Measurements from ENCODE around the gene CNTN4.
"Not testable (repeated sequence)": the region's sequence is repeated elsewhere in the genome, so short reads cannot be mapped to it uniquely, and the experiment has no call there.

CNTN4 gene

GRCh38 chr3:2516762-2517441 lies 418.2 kb downstream of the CNTN4 start:
- DNase-seq (ENCODE audit: low spot score) = no peak

DNA sequence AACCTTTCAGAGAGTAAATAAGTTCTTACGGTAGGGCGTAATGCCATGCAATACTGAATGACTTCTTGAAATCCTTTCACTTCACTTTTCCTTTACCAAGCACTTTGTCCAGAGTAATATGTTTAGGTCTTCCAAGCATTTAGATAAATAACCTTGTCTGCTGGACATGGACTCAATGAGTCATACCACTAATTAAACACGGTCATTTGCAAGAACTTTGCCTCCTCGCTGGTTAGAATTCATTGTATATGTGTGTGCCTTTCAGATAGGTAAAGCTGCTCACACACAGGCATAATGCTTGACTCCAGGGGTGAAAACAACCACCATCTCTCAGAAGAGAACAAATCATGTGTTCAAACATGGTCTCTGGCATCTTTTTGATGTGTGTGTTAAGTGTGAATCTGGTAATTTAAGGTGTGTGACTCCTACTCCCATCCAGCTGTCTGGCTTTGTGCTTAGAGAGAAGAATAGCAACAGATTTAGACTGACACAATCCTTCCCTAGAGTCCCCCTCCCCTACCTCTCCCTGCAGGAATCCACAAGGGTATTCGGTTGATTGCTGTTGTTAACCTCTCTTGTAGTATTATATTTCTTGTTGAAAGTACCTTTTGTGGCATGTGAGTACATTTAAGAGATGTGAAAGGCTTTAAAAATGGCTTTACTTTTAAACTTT lies 419.0 kb downstream of the CNTN4 start:
- DNase-seq (ENCODE audit: low spot score) = no peak

- no peak for DNase-seq (ENCODE audit: low spot score)
Observed at GRCh38 chr3:2523281-2523836, 424.7 kb downstream of the CNTN4 start.

DNA sequence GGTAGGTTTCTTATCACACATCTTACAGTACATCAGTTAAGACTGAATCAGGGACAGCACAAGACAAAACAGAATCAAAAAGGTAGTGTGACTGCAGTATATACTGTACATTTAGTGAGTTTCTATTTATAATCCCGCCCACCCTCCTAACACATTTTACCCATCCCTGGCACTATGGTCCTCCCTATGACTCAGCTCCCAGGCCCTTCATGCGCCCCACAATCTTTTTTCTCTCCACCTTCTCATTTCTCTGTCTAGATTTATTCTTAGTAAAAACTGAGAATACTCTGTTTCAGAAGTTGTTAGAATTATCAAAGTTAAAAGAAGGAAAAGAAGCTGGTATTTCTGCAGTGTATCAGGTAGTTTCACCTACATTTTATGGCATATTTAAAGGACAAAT lies 427.3 kb downstream of the CNTN4 start:
- no peak for DNase-seq (ENCODE audit: low spot score)

DNA sequence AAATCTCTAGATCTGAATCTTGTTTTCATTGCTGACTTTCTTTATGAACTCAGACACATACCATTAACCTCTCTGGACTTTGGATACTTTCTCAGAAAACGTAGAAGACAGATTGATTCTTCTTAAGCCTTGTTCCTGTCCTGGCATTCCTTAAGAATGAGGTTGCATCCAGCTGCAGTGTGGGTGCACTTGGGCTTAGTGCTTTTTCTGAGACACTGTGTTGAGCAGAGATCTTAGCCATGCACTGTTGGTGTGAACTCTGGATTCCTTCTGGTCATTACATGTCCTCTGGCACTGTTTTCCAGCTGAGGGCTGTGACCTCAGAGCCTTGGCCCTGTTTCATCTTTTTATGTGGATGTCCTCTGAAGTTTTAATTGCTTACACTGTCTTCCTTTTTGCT lies 428.3 kb downstream of the CNTN4 start:
- no peak for DNase-seq (ENCODE audit: low spot score)

DNA sequence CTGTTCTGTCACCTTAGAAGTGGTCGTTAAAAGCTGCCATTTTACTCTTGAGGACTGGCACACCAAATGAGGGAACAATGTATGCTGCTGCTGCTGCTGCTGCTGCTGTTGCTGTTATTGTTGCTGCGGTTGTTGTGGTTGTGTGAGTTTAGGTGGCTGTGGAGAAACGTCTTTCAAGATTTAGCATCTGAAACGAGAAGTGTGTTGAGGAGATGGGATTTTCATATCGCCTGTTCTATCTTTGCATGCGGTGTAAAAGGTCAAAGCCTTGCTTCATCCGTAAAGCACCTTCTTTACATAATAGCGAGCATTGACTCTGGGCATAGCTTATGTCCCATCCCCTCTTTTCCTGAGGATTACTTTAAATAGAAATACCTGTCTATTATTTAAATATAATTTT lies 428.7 kb downstream of the CNTN4 start:
- DNase-seq (ENCODE audit: low spot score) = not testable (repeated sequence)

DNA sequence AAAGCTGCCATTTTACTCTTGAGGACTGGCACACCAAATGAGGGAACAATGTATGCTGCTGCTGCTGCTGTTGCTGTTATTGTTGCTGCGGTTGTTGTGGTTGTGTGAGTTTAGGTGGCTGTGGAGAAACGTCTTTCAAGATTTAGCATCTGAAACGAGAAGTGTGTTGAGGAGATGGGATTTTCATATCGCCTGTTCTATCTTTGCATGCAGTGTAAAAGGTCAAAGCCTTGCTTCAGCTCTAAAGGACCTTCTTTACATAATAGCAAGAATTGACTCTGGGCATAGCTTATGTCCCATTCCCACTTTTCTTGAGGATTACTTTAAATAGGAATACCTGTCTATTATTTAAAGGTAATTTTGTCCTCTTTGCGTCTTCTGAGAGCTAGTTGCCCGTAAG lies 436.1 kb downstream of the CNTN4 start:
- DNase-seq (ENCODE audit: low spot score) = not testable (repeated sequence)

GRCh38 chr3:2535206-2535605 lies 436.5 kb downstream of the CNTN4 start:
- DNase-seq (ENCODE audit: low spot score) = no peak

DNA sequence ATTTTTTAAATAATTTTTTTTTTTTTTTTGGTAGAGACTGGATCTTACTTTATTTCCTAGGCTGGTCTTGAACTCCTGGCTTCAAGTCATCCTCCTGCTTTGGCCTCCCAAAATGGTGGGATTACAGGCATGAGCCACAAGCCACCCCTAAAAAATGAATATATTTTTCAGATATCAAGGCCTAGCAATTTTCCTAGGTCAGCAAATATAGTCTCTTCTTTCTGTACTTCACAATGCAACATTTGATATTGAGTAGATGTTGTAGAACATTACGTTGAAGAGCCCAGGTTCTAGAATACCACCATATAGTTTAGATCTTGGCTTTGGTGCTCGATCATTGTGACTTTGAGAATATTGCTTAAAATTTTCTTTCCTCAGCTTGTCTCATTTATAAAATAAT lies 437.9 kb downstream of the CNTN4 start:
- no peak for DNase-seq (ENCODE audit: low spot score)

DNA sequence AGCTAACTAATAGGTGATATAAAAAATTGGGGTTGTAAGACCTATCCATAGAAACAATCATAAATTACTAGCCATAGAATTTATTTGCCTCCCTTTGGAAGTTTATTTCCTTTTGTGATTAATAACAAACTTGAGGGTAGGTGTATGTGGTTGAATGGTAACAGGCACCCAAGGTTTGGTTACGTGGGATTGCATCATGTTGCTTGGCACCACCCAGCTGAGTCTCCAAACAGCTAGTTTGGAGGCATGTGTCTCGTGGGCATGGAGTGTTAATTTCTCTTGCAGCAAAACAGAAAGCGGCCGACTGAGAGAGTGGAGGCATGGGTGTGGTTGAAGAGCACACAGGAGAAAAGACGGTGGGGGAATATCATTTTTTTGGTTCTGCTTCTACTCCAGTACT lies 441.4 kb downstream of the CNTN4 start:
- DNase-seq (ENCODE audit: low spot score) = peak; percentile 22

DNA sequence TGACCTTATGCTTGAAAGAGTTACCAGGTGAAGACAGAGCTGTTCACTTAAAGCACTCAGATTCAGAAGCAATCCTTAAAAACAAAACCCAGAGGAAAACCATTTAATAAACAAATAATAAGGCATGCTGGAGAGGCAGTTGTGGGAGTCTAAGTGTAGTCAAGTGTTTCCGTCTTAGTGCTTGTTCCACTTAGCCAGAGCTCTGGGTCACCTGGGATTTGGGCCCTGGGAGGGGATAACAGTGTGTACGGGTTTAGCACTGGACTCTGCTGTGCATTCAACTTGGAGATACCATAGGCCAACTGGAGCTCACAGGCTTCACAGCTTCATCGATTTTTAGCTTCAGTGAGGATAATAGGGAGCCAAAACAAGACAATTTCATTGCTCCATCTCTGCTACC lies 444.6 kb downstream of the CNTN4 start:
- DNase-seq (ENCODE audit: low spot score) = no peak

DNA sequence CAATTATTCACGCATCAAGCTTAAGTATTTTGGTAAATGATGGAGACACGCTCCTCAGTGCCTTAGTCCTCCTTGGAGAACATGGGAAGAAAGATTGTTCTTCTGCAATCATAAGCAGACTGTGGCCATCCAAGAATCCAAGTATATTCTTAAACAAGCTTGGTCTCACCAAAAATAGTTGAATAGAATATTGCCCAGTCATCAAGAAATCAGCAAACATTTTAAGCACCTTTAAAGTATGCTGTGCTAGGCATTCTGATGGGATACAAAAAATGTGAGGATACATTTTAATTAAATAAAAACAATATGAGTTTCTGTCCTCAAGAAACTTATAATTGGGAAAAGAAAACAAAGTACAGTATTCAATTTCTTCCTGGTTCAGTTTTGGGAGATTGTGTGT lies 445.5 kb downstream of the CNTN4 start:
- no peak for DNase-seq (ENCODE audit: low spot score)

- DNase-seq (ENCODE audit: low spot score) = no peak
Observed at GRCh38 chr3:2544718-2545117, 446.1 kb downstream of the CNTN4 start.

DNA sequence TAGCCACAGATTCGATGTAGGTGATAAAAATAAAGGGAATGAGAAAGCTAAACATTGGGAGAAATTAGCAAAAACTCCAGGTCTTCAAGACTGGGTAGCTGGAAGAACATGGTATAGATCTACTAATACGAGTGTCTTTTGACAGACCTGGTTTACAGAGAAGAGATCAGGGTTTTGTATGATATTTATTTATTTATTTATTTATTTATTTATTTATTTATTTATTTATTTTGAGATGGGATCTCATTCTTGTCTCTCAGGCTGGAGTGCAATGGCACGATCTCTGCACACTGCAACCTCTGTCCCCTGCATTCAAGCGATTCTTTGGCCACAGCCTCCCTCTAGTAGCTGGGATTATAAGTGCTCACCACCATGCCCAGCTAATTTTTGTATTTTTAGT lies 448.4 kb downstream of the CNTN4 start:
- DNase-seq (ENCODE audit: low spot score) = no peak

DNA sequence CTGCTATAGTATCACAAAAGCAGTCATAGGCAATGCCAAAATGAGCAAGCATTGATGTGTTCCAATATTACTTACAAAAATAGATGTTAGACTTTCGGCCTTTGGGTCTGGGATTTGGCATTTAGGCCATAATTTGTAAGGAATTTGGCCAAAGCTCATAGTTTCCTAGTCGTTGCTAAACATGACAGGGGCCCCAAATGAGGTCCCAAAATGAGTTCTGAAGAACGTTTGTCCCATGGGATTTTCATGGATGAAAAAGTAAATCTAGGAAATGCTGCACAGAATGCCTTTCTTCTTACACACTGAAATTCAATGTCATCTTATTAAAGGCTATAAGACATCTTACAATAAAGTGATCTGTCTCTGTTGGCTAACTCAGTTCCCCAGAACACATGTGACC lies 456.0 kb downstream of the CNTN4 start:
- no peak for DNase-seq (ENCODE audit: low spot score)

DNA sequence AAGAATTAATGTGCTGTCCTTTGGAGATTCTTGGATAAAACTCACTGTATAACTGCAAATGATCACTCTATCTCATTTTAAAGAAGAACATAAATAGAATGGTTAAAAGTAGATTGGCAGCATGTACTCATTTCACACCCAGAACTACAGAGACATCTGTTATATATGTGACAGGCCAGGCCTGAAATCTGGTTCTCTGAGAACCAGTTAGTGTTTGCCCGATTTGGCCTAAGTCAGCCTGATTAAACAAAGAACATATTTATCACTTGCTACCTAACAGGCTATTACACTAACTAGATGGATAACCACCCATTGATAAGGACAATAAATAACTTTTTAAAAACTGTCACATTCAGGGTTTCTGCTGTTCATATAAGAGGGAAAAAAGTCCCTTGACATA lies 460.1 kb downstream of the CNTN4 start:
- DNase-seq (ENCODE audit: low spot score) = no peak

DNA sequence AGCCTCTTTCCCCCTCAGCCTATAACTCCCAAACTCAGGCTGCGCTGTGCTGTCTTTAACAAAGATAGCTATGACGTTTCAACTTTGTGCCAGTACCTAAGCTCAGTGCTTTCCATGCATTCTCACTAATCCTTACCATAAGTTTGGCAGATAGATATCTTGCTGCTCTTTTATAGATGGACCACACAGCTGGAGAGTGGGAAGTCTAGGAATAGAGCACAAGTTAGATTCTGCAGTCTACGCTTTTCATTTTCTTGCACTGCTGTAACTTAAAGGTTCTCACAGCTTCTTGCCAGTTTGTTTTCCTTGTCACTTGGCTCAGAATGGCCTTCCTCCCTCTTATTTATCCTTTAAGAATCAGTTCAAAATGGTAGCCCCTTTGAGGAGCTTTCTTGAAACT lies 468.8 kb downstream of the CNTN4 start:
- no peak for DNase-seq (ENCODE audit: low spot score)

DNA sequence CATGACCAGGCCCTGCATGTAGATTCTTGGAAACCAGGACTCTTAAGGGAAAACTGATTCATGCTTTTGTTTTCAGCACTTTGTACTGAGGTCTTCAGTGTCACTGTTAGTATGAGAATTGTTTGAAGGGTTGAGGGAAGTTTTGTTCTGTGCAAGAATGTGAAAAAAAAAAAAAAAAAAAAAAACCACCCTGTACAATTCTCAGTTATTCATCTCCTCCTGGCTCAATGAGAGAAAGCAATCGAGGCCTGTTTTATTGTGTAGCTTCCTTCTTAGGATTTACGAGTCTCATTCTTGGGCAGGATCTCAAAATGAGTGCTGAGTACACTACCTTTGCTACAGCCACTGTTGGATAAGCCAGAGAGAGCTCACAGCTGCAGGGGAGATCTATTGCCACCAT lies 469.5 kb downstream of the CNTN4 start:
- DNase-seq (ENCODE audit: low spot score) = no peak

DNA sequence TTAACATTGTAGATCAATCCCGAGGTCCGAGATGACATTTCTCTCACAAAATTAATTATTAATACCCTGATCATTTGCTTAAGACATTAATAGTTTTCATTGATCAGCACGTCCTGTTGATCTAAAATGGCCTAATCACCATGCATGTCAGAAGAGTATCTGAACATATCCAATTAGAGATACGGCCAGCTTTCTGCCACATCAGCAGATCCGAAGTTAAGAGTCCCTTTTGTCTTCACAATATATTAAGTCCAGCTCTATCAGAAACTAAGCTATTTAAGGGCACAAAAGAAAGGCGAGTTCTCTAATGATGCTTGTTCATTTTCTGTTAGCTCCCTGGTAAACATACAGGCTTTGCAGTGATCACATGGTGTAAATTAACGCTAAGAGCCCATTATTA lies 470.3 kb downstream of the CNTN4 start:
- DNase-seq (ENCODE audit: low spot score) = no peak

GRCh38 chr3:2577571-2577970 lies 478.9 kb downstream of the CNTN4 start:
- no peak for DNase-seq (ENCODE audit: low spot score)

- DNase-seq (ENCODE audit: low spot score) = no peak
Observed at GRCh38 chr3:2578560-2578959, 479.9 kb downstream of the CNTN4 start.

GRCh38 chr3:2579206-2579605 lies 480.5 kb downstream of the CNTN4 start:
- no peak for DNase-seq (ENCODE audit: low spot score)

GRCh38 chr3:2583046-2583445 lies 484.4 kb downstream of the CNTN4 start:
- no peak for DNase-seq (ENCODE audit: low spot score)
